Loucy (cell line): ENCODE measurements around the gene TTC7B.

Source experiments
- CTCF ChIP-seq: fragments of 200-600 bp; sonication (generic); conservative IDR thresholded peaks from 2 replicates; pipeline ENCODE4 v1.5.1; 2014; ENCODE audit warnings: mild to moderate bottlenecking, antibody characterized with exemption, low read length
- EZH2phosphoT487 ChIP-seq: fragments of 200-600 bp; IDR thresholded peaks from 2 replicates; pipeline ENCODE4 v1.6.1; 2018; ENCODE audit warnings: antibody characterized with exemption, mild to moderate bottlenecking, moderate library complexity, borderline replicate concordance

DNA sequence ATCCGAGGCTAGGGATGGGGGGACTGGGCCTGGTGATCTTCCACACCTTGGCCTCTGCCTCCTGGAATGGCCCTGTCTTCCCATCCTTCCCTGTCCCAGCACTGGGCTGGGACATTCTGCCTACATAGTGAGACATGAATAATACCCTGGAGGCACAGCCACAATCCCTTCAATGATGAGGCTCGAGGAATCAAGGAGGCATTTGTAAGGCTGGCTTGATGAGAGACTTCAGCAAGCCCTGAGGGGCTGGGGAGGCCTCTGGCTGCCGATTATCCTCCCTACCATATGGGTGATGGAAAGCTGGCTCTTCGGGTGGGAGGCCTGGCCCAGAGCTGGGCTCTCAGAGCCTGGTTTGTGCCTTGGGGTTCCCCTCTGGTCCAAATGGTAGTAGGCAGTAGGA lies 326.9 kb downstream of the TTC7B start:
- TF ChIP-seq CTCF = no peak
- TF ChIP-seq EZH2phosphoT487 = no peak
